HepG2 (cell line): Measurements from ENCODE around the gene FUT3. TPM values are rescaled to one million over a fixed set of nuclear protein-coding genes. Genes with fewer than 3 reads are reported as not detected.

Experiments
- ATAC-seq: fragments of 200-7000 bp; cut with Tn5 transposase; 3 replicates; pipeline ENCODE4 v1.9.1; 2020; ENCODE audit warnings: mild to moderate bottlenecking, moderate library complexity
- BruUV-seq: library from RNA; stranded (reverse); fragments of 400-500 nt; replicated peaks from 2 replicates; lab custom pipeline; 2021; lab: Mats Ljungman, UMichigan
- CTCF ChIA-PET: fragments of 300-600 bp; formaldehyde crosslinking; extraction: SDS; loops from one replicate; lab custom pipeline; 2021; ENCODE audit warnings: low total read pairs, inconsistent platforms, low intra/inter-chr PET ratio; lab: Yijun Ruan, JAX
- POLR2A ChIA-PET: fragments of 350-600 bp; sonication (Branson Sonifier 250); formaldehyde crosslinking; loops from one replicate; lab custom pipeline; 2020; ENCODE audit warnings: antibody characterized with exemption, inconsistent platforms; lab: Yijun Ruan, JAX
- DNase-seq: peaks from one replicate; pipeline ENCODE4 v3.0.0-alpha.2; 2015; ENCODE audit warnings: low spot score
- FAIRE-seq: peaks from 3 replicates; lab custom pipeline; 2011; peaks lifted over from hg19 to GRCh38; lab: Jason Lieb, UNC
- H2AFZ ChIP-seq: one replicate; pipeline ENCODE4 v1.6.1; 2011; ENCODE audit warnings: low read length, inconsistent platforms
- H3K27ac ChIP-seq: fragments of 300-600 bp; 3 replicates; pipeline ENCODE4 v1.8.0; 2011; ENCODE audit warnings: mixed run types, mild to moderate bottlenecking, mixed read lengths, low read length, inconsistent platforms; ENCODE audit not compliant: insufficient read depth; ENCODE audit errors: extremely low read length
- H3K27me3 ChIP-seq, 2 experiments: fragments of 200-600 bp in 1 of 2; 2 replicates in 1 of 2; 3 replicates in 1 of 2; pipeline versions ENCODE4 v1.6.0 to v1.8.0; 2011; ENCODE audit warnings: low read length in 2 of 2, mild to moderate bottlenecking in 2 of 2, moderate library complexity in 2 of 2, inconsistent platforms in 1 of 2; ENCODE audit not compliant: insufficient read depth in 2 of 2, control insufficient read depth in 1 of 2
- H3K36me3 ChIP-seq, 2 experiments: fragments of 200-600 bp in 1 of 2; replicated peaks in 1 of 2; 2 replicates in 1 of 2; 3 replicates in 1 of 2; pipeline versions ENCODE4 v1.5.1 to v1.8.0; 2011; ENCODE audit warnings: low read length in 2 of 2, inconsistent platforms in 1 of 2; ENCODE audit not compliant: insufficient read depth in 2 of 2, control insufficient read depth in 1 of 2
- H3K4me1 ChIP-seq: 2 replicates; pipeline ENCODE4 v1.5.1; 2012; ENCODE audit warnings: low read length, inconsistent platforms; ENCODE audit not compliant: insufficient read depth
- H3K4me2 ChIP-seq: 2 replicates; pipeline ENCODE4 v1.6.0; 2011; ENCODE audit warnings: low read depth, low read length, inconsistent platforms
- H3K4me3 ChIP-seq, 3 experiments: fragments of 200-600 bp in 1 of 3; sonication (generic), shearing (Covaris generic) in 1 of 3; replicated peaks in 1 of 3; 2 replicates each; pipeline ENCODE4 v1.5.1; 2011 to 2016; ENCODE audit warnings: low read length in 3 of 3, inconsistent platforms in 2 of 3, low read depth in 2 of 3, mild to moderate bottlenecking in 2 of 3, control low read depth in 1 of 3, mixed read lengths in 1 of 3; ENCODE audit not compliant: insufficient read depth in 1 of 3
- H3K79me2 ChIP-seq: one replicate; pipeline ENCODE4 v1.6.1; 2011; ENCODE audit warnings: low read length, inconsistent platforms; ENCODE audit not compliant: insufficient read depth
- H3K9ac ChIP-seq: 2 replicates; pipeline ENCODE4 v1.6.0; 2011; ENCODE audit warnings: mild to moderate bottlenecking, low read depth, low read length, inconsistent platforms; ENCODE audit not compliant: insufficient read depth
- H3K9me3 ChIP-seq: 2 replicates; pipeline ENCODE4 v1.5.1; 2012; ENCODE audit warnings: mild to moderate bottlenecking, low read length
- H4K20me1 ChIP-seq: 2 replicates; pipeline ENCODE4 v1.6.0; 2011; ENCODE audit warnings: inconsistent platforms, mild to moderate bottlenecking, low read length, moderate library complexity; ENCODE audit not compliant: insufficient read depth
- CREB1 ChIP-seq, 2 experiments: fragments of 450-650 bp in 1 of 2; IDR thresholded peaks; 2 replicates each; pipeline ENCODE4 v1.6.1; 2016 to 2017; ENCODE audit warnings: control low read depth in 1 of 2, mild to moderate bottlenecking in 1 of 2, missing compliant biosample characterization in 1 of 2, missing genetic modification characterization in 1 of 2
- HDAC1 ChIP-seq: sonication (generic); formaldehyde crosslinking; IDR thresholded peaks from 2 replicates; pipeline ENCODE4 v1.5.1; 2020; ENCODE audit warnings: mild to moderate bottlenecking, missing genetic modification reagents
- HNRNPLL ChIP-seq: fragments of 200-400 bp; formaldehyde crosslinking; IDR thresholded peaks from 2 replicates; pipeline ENCODE4 v1.6.1; 2017; ENCODE audit warnings: mild to moderate bottlenecking, low read depth, low read length; ENCODE audit not compliant: poor library complexity, severe bottlenecking
- HOXA3 ChIP-seq: sonication (generic); formaldehyde crosslinking; IDR thresholded peaks from 2 replicates; pipeline ENCODE4 v1.5.0; 2020; ENCODE audit warnings: missing genetic modification reagents
- POLR2A ChIP-seq, 2 experiments: IDR thresholded peaks; 2 replicates each; pipeline ENCODE4 v1.6.1; 2011; ENCODE audit warnings: low read depth in 2 of 2, low read length in 2 of 2, mild to moderate bottlenecking in 1 of 2, moderate library complexity in 1 of 2; ENCODE audit not compliant: insufficient read depth in 1 of 2
- ZNF430 ChIP-seq: sonication (generic); formaldehyde crosslinking; IDR thresholded peaks from 2 replicates; pipeline ENCODE4 v1.9.0; 2021; ENCODE audit warnings: mild to moderate bottlenecking, missing genetic modification reagents
- ZNF562 ChIP-seq: sonication (generic); formaldehyde crosslinking; IDR thresholded peaks from 2 replicates; pipeline ENCODE4 v1.8.0; 2022; ENCODE audit warnings: missing genetic modification reagents, borderline replicate concordance
- ZNF883 ChIP-seq: sonication (generic); formaldehyde crosslinking; IDR thresholded peaks from 2 replicates; pipeline ENCODE4 v1.5.1; 2020; ENCODE audit warnings: mild to moderate bottlenecking, missing genetic modification reagents; ENCODE audit errors: not compliant biosample characterization
- WGBS: methylation state at CpG from one replicate; pipeline ENCODE4 v1.1.6; 2017; ENCODE audit warnings: low lambda C conversion rate; 5-methylcytosine and 5-hydroxymethylcytosine counted together
- in situ Hi-C: cut with HindIII; loops from 2 replicates; pipeline ENCODE4 v1.10.0; 2017; ENCODE audit warnings: low pct_unique_long_range_greater_than_20kb; ENCODE audit not compliant: extremely low pct_ligation_motif_present
- intact Hi-C: fragments of 100-400 bp; cut with micrococcal nuclease; formaldehyde crosslinking; loops from one replicate; pipeline ENCODE4 v1.10.0; 2022; ENCODE audit not compliant: unreplicated experiment
- polyA plus RNA-seq, 8 experiments: library from polyadenylated mRNA; depleted of rRNA in 3 of 8; stranded (reverse) in 7 of 8; unstranded in 1 of 8; fragments of >200 nt; fragmentation: Illumina TruSeq in 4 of 8; extraction: Trizol in 4 of 8; gene quantifications; 2 replicates each; pipeline versions ENCODE4 v1.2.1 to v1.2.3, GENCODE V29; 2011 to 2016; ENCODE audit warnings: low read depth in 4 of 8, missing spikeins in 1 of 8, mixed read lengths in 1 of 8; ENCODE audit not compliant: insufficient read depth in 1 of 8
- total RNA-seq, 5 experiments: library from RNA; depleted of rRNA; stranded (reverse); fragments of >200 nt; fragmentation: Illumina TruSeq; extraction: Trizol; gene quantifications; 2 replicates each; pipeline ENCODE4 v1.2.3, GENCODE V29; 2016; ENCODE audit warnings: low read depth in 1 of 5
- TF ChIP-seq, protein P1 (sequence below): sonication (generic); formaldehyde crosslinking; IDR thresholded peaks from 2 replicates; pipeline ENCODE4 v1.8.1; 2023; ENCODE audit warnings: mild to moderate bottlenecking, moderate library complexity, missing genetic modification reagents
- TF ChIP-seq, protein P2 (sequence below): sonication (generic); formaldehyde crosslinking; IDR thresholded peaks from 2 replicates; pipeline ENCODE4 v1.8.0; 2023; ENCODE audit warnings: mild to moderate bottlenecking, missing genetic modification reagents
- TF ChIP-seq, protein P3 (sequence below): sonication (generic); formaldehyde crosslinking; IDR thresholded peaks from 2 replicates; pipeline ENCODE4 v1.4.0; 2020; ENCODE audit warnings: mild to moderate bottlenecking, low read depth, missing genetic modification reagents
- TF ChIP-seq, protein P4 (sequence below): sonication (generic); formaldehyde crosslinking; conservative IDR thresholded peaks from 2 replicates; pipeline ENCODE4 v1.4.0; 2020; ENCODE audit warnings: missing genetic modification reagents

The FUT3 gene
- total and polyA plus RNA-seq, 2 of the 13 experiments (the other 11 are each of a cell fraction or from before 2014, with no cell fraction given), result 0.53 to 1.1 TPM

DNA sequence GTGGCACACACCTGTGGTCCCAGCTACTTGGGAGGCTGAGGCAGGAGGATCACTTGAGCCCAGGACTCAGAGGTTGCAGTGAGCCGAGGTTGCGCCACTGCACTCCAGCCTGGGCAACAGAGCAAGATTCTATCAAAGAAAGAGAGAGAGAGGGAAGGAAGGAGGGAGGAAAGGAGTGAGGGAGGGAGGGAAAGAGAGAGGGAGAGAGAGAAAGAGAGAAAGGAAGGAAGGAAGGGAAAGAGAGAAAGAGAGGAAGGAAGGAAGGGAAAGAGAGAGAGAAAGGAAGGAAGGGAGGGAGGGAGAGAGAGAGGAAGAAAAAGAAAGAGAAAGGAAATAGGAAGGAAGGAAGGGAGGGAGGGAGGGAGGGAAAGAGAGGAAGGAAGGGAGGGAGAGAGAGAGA lies 34.0 kb downstream of the FUT3 start:
- ChIA-PET POLR2A (interaction anchor here (1.1 kb wide), 1 partner anchor 10 kb away, joined by 3 read pairs; no protein-coding TSS in a partner anchor), CTCF (no interaction called here)
- intact Hi-C loops, result no loop called here
- ATAC-seq (no peak), DNase-seq (no peak), FAIRE-seq (no peak)
- in situ Hi-C loops, result no loop called here
- Histone ChIP-seq H2AFZ (no peak overlapping the region), H3K9me3 (no peaks in the 10 kb centered on the region), H3K36me3 (no peaks in the 10 kb centered on the region), H3K9ac (no peak overlapping the region), H3K27me3 (no peaks in the 10 kb centered on the region), H4K20me1 (peaks cover 2% of the 10 kb centered on the region; the same call in 1 of the 2 replicates), H3K4me3 (no peak overlapping the region), H3K27ac (no peak overlapping the region), H3K4me1 (peaks cover 7% of the 10 kb centered on the region), H3K4me2 (no peak overlapping the region), H3K79me2 (no peaks in the 10 kb centered on the region)
- TF ChIP-seq, protein P1, sequence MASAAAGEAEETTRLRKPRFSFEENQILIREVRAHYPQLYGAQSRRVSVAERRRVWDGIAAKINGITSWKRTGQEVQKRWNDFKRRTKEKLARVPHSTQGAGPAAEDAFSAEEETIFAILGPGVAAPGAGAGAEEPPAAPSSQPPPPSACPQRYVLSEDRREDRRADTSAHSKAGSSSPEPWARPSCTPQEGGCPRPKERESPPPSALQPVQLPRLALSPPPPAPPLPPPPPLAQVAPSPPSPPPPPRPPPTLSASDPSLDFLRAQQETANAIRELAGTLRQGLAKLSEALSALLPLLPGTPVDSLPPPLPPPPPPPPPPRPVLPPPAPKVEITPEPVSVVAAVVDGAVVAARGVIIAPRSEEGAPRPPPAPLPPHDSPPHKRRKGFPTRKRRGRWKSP (CRISPR knock-in tag), result no peak
- BruUV-seq, result no TSS peak
- 95% methylated on average over 2 of the region's 2 CpGs for WGBS

- Histone ChIP-seq H2AFZ (no peak overlapping the region), H3K36me3 (no peaks in the 10 kb centered on the region), H3K27me3 (no peaks in the 10 kb centered on the region), H3K4me3 (no peak overlapping the region), H3K9me3 (no peaks in the 10 kb centered on the region), H3K9ac (no peak overlapping the region), H3K79me2 (no peaks in the 10 kb centered on the region), H3K4me2 (no peak overlapping the region), H3K27ac (no peak overlapping the region), H4K20me1 (no peaks in the 10 kb centered on the region), H3K4me1 (no peaks in the 10 kb centered on the region; the same call in 1 of the 2 replicates)
- DNase-seq (no peak), FAIRE-seq (no peak), ATAC-seq (no peak)
- no TSS peak for BruUV-seq
- in situ Hi-C loops, result no loop called here
- ChIA-PET CTCF (no interaction called here), POLR2A (no interaction called here)
- intact Hi-C loops, result no loop called here
- WGBS, result 81% methylated on average over 10 of the region's 11 CpGs
- TF ChIP-seq, protein P2, sequence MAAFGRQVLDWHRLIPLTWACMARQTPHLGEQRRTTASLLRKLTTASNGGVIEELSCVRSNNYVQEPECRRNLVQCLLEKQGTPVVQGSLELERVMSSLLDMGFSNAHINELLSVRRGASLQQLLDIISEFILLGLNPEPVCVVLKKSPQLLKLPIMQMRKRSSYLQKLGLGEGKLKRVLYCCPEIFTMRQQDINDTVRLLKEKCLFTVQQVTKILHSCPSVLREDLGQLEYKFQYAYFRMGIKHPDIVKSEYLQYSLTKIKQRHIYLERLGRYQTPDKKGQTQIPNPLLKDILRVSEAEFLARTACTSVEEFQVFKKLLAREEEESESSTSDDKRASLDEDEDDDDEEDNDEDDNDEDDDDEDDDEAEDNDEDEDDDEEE, result no peak
- TF ChIP-seq HOXA3, result no peak
- TF ChIP-seq, protein P3, sequence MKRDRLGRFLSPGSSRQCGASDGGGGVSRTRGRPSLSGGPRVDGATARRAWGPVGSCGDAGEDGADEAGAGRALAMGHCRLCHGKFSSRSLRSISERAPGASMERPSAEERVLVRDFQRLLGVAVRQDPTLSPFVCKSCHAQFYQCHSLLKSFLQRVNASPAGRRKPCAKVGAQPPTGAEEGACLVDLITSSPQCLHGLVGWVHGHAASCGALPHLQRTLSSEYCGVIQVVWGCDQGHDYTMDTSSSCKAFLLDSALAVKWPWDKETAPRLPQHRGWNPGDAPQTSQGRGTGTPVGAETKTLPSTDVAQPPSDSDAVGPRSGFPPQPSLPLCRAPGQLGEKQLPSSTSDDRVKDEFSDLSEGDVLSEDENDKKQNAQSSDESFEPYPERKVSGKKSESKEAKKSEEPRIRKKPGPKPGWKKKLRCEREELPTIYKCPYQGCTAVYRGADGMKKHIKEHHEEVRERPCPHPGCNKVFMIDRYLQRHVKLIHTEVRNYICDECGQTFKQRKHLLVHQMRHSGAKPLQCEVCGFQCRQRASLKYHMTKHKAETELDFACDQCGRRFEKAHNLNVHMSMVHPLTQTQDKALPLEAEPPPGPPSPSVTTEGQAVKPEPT (CRISPR knock-in tag), result no peak
- TF ChIP-seq POLR2A (IDR thresholded peaks at IDR 0.05; ENCODE audit: insufficient read depth in 1 of 2, low read depth in 2 of 2, low read length in 2 of 2), result peak in 1 of 2 experiments; percentile 27; a peak in 1 of 4 replicates
- no peak for TF ChIP-seq ZNF562 (CRISPR knock-in tag)
- no peak for TF ChIP-seq ZNF430 (CRISPR knock-in tag)
- TF ChIP-seq, protein P4, sequence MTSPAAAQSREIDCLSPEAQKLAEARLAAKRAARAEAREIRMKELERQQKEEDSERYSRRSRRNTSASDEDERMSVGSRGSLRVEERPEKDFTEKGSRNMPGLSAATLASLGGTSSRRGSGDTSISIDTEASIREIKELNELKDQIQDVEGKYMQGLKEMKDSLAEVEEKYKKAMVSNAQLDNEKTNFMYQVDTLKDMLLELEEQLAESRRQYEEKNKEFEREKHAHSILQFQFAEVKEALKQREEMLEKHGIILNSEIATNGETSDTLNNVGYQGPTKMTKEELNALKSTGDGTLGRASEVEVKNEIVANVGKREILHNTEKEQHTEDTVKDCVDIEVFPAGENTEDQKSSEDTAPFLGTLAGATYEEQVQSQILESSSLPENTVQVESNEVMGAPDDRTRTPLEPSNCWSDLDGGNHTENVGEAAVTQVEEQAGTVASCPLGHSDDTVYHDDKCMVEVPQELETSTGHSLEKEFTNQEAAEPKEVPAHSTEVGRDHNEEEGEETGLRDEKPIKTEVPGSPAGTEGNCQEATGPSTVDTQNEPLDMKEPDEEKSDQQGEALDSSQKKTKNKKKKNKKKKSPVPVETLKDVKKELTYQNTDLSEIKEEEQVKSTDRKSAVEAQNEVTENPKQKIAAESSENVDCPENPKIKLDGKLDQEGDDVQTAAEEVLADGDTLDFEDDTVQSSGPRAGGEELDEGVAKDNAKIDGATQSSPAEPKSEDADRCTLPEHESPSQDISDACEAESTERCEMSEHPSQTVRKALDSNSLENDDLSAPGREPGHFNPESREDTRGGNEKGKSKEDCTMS (CRISPR knock-in tag), result no peak
- no peak for TF ChIP-seq ZNF883 (CRISPR knock-in tag)
- TF ChIP-seq CREB1 (IDR thresholded peaks at IDR 0.05), result no peak
- no peak for TF ChIP-seq CREB1 (CRISPR knock-in tag; IDR thresholded peaks at IDR 0.05)
- no peak for TF ChIP-seq HDAC1 (CRISPR knock-in tag)
- peak; percentile 26 for TF ChIP-seq HNRNPLL
Measured at GRCh38 chr19:5814852-5815246, 36.4 kb downstream of the FUT3 start.
